Natural killer cell (primary cell): ENCODE data around the gene PIK3CD. TPM values are rescaled to one million over a fixed set of nuclear protein-coding genes. Genes with fewer than 3 reads are reported as not detected.

Source experiments
- ATAC-seq, 3 donors: fragments of 150-1000 bp in 2 of 3; fragments of 200-7000 bp in 1 of 3; cut with Tn5 transposase; 1 replicate in 1 of 3; 2 replicates in 2 of 3; pipeline ENCODE4 v1.10.0; 2021; ENCODE audit warnings: mild to moderate bottlenecking in 2 of 3, moderate library complexity in 2 of 3
- DNase-seq, 2 donors: peaks; one replicate each; pipeline versions ENCODE4 v3.0.0 to v3.0.0-alpha.2; 2013 to 2021; ENCODE audit warnings: mixed read lengths in 1 of 2
- H3K27ac ChIP-seq: one replicate; pipeline ENCODE4 v1.5.1; 2013; ENCODE audit warnings: mild to moderate bottlenecking, low read length
- H3K27me3 ChIP-seq: one replicate; pipeline ENCODE4 v1.6.1; 2013; ENCODE audit warnings: low read length; ENCODE audit not compliant: control insufficient read depth, insufficient read depth
- H3K36me3 ChIP-seq: one replicate; pipeline ENCODE4 v1.6.1; 2013; ENCODE audit warnings: low read length; ENCODE audit not compliant: control insufficient read depth, insufficient read depth
- H3K4me1 ChIP-seq: one replicate; pipeline ENCODE4 v1.6.1; 2013; ENCODE audit warnings: low read length; ENCODE audit not compliant: control insufficient read depth, insufficient read depth
- H3K4me3 ChIP-seq: one replicate; pipeline ENCODE4 v1.5.1; 2013; ENCODE audit warnings: low read length
- H3K9me3 ChIP-seq: one replicate; pipeline ENCODE4 v1.6.1; 2013; ENCODE audit warnings: low read length; ENCODE audit not compliant: control insufficient read depth, insufficient read depth
- H3K27ac Mint-ChIP-seq, 2 donors: one replicate each; pipeline ENCODE4 v1.8.0; 2022; ENCODE audit warnings: mild to moderate bottlenecking in 2 of 2, mixed read lengths in 2 of 2, moderate library complexity in 1 of 2
- H3K27me3 Mint-ChIP-seq, 2 donors: one replicate each; pipeline ENCODE4 v1.8.0; 2022; ENCODE audit warnings: low read depth in 2 of 2, mixed read lengths in 2 of 2
- H3K36me3 Mint-ChIP-seq: one replicate; pipeline ENCODE4 v1.8.0; 2022; ENCODE audit warnings: mixed read lengths
- H3K4me1 Mint-ChIP-seq, 2 donors: one replicate each; pipeline ENCODE4 v1.8.0; 2022; ENCODE audit warnings: mixed read lengths in 2 of 2
- H3K4me3 Mint-ChIP-seq: one replicate; pipeline ENCODE4 v1.8.0; 2022; ENCODE audit warnings: mild to moderate bottlenecking, moderate library complexity, mixed read lengths
- H3K9me3 Mint-ChIP-seq, 2 donors: one replicate each; pipeline ENCODE4 v1.8.0; 2022; ENCODE audit warnings: mixed read lengths in 2 of 2
- WGBS: methylation state at CpG from one replicate; pipeline ENCODE4 v1.1.7; 2013; ENCODE audit warnings: missing lambda C conversion rate; ENCODE audit not compliant: insufficient coverage; 5-methylcytosine and 5-hydroxymethylcytosine counted together
- intact Hi-C: fragments of 100-400 bp; cut with micrococcal nuclease; formaldehyde crosslinking; loops from one replicate; pipeline ENCODE4 v1.14.2; 2022
- total RNA-seq, 4 donors: library from RNA; stranded (reverse); fragments of 120-200 nt in 1 of 4; gene quantifications; one replicate each; pipeline versions ENCODE4 v1.2.3 to v1.2.4, GENCODE V29; 2013 to 2022
- TF ChIP-seq, protein P1 (sequence below): fragments of 200-600 bp; IDR thresholded peaks from one replicate; pipeline ENCODE4 v1.8.0; 2022; ENCODE audit warnings: antibody characterized with exemption

PIK3CD gene
- total RNA-seq, 3 donors from 2014 or later (not counting 1 experiment from before 2014, with no cell fraction given), result 171 to 240 (median 198) TPM

DNA sequence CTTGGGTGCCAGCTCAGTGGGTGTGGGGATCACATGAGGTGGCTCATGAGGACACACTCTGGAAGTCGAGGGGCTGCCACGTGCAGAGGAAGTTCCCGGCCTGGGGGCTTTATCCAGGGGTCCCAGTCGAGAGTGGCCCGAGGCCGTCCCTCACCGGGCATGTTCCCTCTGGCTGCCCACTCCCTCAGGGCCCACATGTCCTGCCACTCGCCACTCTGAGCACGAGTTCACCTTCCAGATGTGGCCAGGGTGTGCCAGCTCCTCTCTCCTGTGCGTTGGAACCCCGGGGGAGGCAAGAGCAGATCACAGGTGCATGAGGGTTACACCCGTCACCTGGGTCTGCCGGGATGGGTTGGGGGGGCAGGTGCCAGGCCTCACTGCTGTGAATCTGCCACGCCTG is 48.2 kb upstream of the PIK3CD start:
- no peaks in the 10 kb centered on the region for H3K36me3 Mint-ChIP-seq

DNA sequence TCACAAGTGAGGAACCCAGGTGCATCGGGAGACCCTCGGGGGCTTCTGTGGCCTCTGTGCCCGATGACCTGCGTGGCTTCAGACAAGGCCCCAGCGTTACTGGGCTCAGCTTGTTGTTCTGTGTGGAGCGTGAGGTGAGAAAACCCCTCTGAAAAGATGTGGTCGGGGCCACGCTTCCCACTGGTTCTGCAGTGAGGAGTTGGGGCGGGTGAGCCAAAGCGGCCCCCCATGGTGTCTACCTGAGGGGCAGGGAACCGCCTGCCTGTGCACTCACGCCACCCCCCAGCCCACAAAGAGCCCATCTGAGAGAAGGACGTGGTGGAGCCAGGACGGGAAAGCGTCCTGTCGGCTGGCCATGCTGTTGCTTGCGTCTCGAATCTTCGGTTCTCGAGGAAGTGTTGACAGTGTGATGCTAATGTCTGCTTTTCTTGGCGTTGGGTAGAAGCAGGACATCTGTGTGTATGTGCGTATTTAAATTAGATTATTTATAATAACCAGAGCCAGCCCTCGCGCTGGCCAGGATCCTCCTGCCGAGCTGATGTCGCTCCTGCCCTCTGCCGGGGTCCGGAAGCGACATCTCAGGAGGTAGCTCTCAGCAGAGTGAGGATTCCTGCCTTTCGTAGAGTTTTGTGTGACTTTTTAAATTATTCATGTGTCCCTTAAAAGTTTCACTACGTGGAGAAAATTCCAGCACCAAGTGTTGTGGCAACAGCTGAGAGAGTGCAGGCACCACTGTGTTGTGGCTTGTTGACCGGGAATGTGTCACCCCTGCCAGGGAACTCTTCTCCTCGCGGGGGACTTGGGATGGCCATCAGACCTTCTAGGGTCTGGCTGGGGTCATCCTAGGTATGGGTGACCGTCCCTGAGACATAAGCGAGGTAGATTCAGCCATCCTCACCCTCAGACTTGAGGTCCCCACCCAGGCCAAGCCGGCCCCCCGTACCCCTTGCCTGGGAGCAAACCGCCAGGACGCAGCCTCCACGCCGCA is 47.5 kb upstream of the PIK3CD start:
- H3K4me1 Mint-ChIP-seq, result no peaks in the 10 kb centered on the region
- intact Hi-C loops, result no loop called here
- Histone ChIP-seq H3K9me3 (no peaks in the 10 kb centered on the region), H3K4me1 (no peaks in the 10 kb centered on the region), H3K36me3 (peaks cover 19% of the 10 kb centered on the region), H3K27ac (no peak overlapping the region), H3K4me3 (no peak overlapping the region), H3K27me3 (no peaks in the 10 kb centered on the region)
- no peak overlapping the region for H3K4me3 Mint-ChIP-seq
- no peak for DNase-seq
- WGBS, result 90% methylated on average over 41 of the region's 42 CpGs
- no peaks in the 10 kb centered on the region for H3K27me3 Mint-ChIP-seq
- no peaks in the 10 kb centered on the region for H3K36me3 Mint-ChIP-seq
- TF ChIP-seq, protein P1, sequence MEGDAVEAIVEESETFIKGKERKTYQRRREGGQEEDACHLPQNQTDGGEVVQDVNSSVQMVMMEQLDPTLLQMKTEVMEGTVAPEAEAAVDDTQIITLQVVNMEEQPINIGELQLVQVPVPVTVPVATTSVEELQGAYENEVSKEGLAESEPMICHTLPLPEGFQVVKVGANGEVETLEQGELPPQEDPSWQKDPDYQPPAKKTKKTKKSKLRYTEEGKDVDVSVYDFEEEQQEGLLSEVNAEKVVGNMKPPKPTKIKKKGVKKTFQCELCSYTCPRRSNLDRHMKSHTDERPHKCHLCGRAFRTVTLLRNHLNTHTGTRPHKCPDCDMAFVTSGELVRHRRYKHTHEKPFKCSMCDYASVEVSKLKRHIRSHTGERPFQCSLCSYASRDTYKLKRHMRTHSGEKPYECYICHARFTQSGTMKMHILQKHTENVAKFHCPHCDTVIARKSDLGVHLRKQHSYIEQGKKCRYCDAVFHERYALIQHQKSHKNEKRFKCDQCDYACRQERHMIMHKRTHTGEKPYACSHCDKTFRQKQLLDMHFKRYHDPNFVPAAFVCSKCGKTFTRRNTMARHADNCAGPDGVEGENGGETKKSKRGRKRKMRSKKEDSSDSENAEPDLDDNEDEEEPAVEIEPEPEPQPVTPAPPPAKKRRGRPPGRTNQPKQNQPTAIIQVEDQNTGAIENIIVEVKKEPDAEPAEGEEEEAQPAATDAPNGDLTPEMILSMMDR, result no peak
- H3K9me3 Mint-ChIP-seq, result no peaks in the 10 kb centered on the region
- no peak overlapping the region for H3K27ac Mint-ChIP-seq
- ATAC-seq, result no peak

More for the DNA sequence above, 48.2 kb upstream of the PIK3CD start:
- ATAC-seq (no peak), DNase-seq (no peak)
- intact Hi-C loops, result no loop called here
- no peaks in the 10 kb centered on the region for H3K9me3 ChIP-seq
- Mint-ChIP-seq H3K27ac (no peak overlapping the region), H3K4me3 (no peak overlapping the region), H3K27me3 (no peaks in the 10 kb centered on the region), H3K9me3 (no peaks in the 10 kb centered on the region), H3K4me1 (no peaks in the 10 kb centered on the region)
- 96% methylated on average over 14 of the region's 14 CpGs for WGBS
- no peaks in the 10 kb centered on the region for H3K4me1 ChIP-seq
- no peak overlapping the region for H3K27ac ChIP-seq
- no peak overlapping the region for H3K4me3 ChIP-seq
- H3K27me3 ChIP-seq, result no peaks in the 10 kb centered on the region
- TF ChIP-seq, protein P1, result no peak
- peaks cover 19% of the 10 kb centered on the region for H3K36me3 ChIP-seq

DNA sequence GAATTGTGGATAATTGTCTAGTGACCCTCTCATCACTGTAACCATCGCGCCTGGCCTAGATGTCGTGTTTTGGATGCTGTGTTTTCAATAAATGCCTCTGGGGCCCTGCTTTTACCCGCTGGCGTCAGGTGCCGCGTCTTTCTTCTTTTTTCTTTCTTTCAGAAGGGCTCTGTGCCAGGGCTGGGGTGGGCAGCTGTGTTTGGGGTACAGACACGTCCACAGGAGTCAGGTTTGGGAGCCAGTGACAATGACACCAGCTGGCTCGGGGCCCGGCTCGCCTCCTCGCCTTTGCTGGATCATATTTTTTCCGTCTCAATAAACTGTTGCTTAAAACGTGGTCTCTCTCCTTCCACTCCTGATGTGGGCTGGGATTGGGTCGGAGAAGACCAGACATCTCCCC is 46.7 kb upstream of the PIK3CD start:
- TF ChIP-seq, protein P1, result no peak
- no peak overlapping the region for H3K4me3 Mint-ChIP-seq
- no peak overlapping the region for H3K27ac ChIP-seq
- DNase-seq (no peak), ATAC-seq (no peak)
- WGBS, result 96% methylated on average over 15 of the region's 15 CpGs
- no peak overlapping the region for H3K4me3 ChIP-seq
- H3K36me3 Mint-ChIP-seq, result no peaks in the 10 kb centered on the region
- H3K36me3 ChIP-seq, result peaks cover 22% of the 10 kb centered on the region
- H3K4me1 Mint-ChIP-seq, result no peaks in the 10 kb centered on the region
- no peaks in the 10 kb centered on the region for H3K27me3 ChIP-seq
- intact Hi-C loops, result no loop called here
- H3K27me3 Mint-ChIP-seq, result no peaks in the 10 kb centered on the region
- no peaks in the 10 kb centered on the region for H3K9me3 ChIP-seq
- H3K27ac Mint-ChIP-seq, result no peak overlapping the region
- no peaks in the 10 kb centered on the region for H3K9me3 Mint-ChIP-seq
- H3K4me1 ChIP-seq, result no peaks in the 10 kb centered on the region
